K562 treated with DMSO at 1 percent for 48 hours (cell line): ENCODE results near the gene FSHB. TPM values are rescaled to one million over a fixed set of nuclear protein-coding genes. Genes with fewer than 3 reads are reported as not detected.

ENCODE experiments used
- total RNA-seq: library from RNA; unstranded; fragments of 300-600 nt; gene quantifications from 2 replicates; pipeline ENCODE4 v1.2.3, GENCODE V29; 2022; ENCODE audit warnings: low replicate concordance; ENCODE audit errors: extremely low read depth

FSHB gene
- total RNA-seq: not detected in 2 replicates

DNA sequence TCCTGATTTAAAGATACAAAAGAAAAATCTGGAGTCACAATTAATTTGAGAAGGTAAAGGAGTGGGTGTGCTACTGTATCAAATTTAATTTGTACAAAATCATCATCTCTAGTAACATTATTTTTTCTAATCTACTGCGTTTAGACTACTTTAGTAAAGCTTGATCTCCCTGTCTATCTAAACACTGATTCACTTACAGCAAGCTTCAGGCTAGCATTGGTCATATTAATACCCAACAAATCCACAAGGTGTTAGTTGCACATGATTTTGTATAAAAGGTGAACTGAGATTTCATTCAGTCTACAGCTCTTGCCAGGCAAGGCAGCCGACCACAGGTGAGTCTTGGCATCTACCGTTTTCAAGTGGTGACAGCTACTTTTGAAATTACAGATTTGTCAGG, at the start of gene FSHB:
TSS of gene FSHB (plus strand) at position 301 of the 400 bp plus-strand sequence. CDS start 889 bp downstream, outside the sequence.

Other genes starting within 250 kb of the FSHB start
- gene KCNA4, start 214.0 kb upstream of the FSHB start, total RNA-seq: not detected in 2 replicates
- not detected in 2 replicates for gene ARL14EP, start 92.1 kb downstream of the FSHB start, total RNA-seq